A549 (cell line): ENCODE measurements around the gene TMEM168.
"Not testable (repeated sequence)": the region's sequence is repeated elsewhere in the genome, so short reads cannot be mapped to it uniquely, and the experiment has no call there.

ENCODE experiments used
- CEBPB ChIP-seq, 2 experiments: fragments of >200 bp in 1 of 2; sonication (Bioruptor Twin) in 1 of 2; formaldehyde crosslinking in 1 of 2; IDR thresholded peaks; 2 replicates each; pipeline ENCODE4 v1.6.1; 2012 to 2016
- CTCF ChIP-seq: fragments of >200 bp; sonication (Bioruptor Twin); formaldehyde crosslinking; IDR thresholded peaks from 3 replicates; pipeline ENCODE4 v1.5.1; 2016
- FOSB ChIP-seq: fragments of 250-450 bp; sonication (Bioruptor Pico); IDR thresholded peaks from 2 replicates; pipeline ENCODE4 v1.5.0; 2020; ENCODE audit warnings: mild to moderate bottlenecking, moderate library complexity
- HMGXB4 ChIP-seq: fragments of 250-450 bp; sonication (Bioruptor Pico); IDR thresholded peaks from 2 replicates; pipeline ENCODE4 v1.5.0; 2021; ENCODE audit warnings: mild to moderate bottlenecking, moderate library complexity, borderline replicate concordance
- JUN ChIP-seq, 2 experiments: fragments of >200 bp; sonication (Bioruptor Twin); formaldehyde crosslinking; IDR thresholded peaks; 2 replicates in 1 of 2; 3 replicates in 1 of 2; pipeline ENCODE4 v1.6.1; 2016 to 2017
- KDM5A ChIP-seq: fragments of 200-600 bp; sonication (generic); IDR thresholded peaks from 2 replicates; pipeline ENCODE4 v1.6.1; 2016; ENCODE audit warnings: antibody characterized with exemption, mild to moderate bottlenecking
- NR3C1 ChIP-seq: fragments of >200 bp; sonication (Bioruptor Twin); formaldehyde crosslinking; IDR thresholded peaks from 3 replicates; pipeline ENCODE4 v1.6.1; 2017
- PHF8 ChIP-seq: fragments of 200-600 bp; sonication (generic); IDR thresholded peaks from 2 replicates; pipeline ENCODE4 v1.6.1; 2016; ENCODE audit warnings: low read depth, mild to moderate bottlenecking, antibody characterized with exemption, moderate library complexity, borderline replicate concordance
- POLR2A ChIP-seq: IDR thresholded peaks from 2 replicates; pipeline ENCODE4 v1.6.1; 2012; ENCODE audit warnings: mild to moderate bottlenecking, low read length
- RCOR1 ChIP-seq: fragments of 150-350 bp; IDR thresholded peaks from 2 replicates; pipeline ENCODE4 v1.6.1; 2014; ENCODE audit warnings: antibody characterized with exemption, low read length, low read depth
- REST ChIP-seq: fragments of 200-600 bp; sonication (generic); IDR thresholded peaks from 2 replicates; pipeline ENCODE4 v1.6.1; 2016; ENCODE audit warnings: antibody characterized with exemption, mild to moderate bottlenecking, moderate library complexity
- ZC3H11A ChIP-seq: fragments of 450-650 bp; IDR thresholded peaks from 2 replicates; pipeline ENCODE4 v1.6.1; 2014; ENCODE audit warnings: antibody characterized with exemption, mild to moderate bottlenecking

- TF ChIP-seq CTCF; POLR2A; ZC3H11A; RCOR1; KDM5A; HMGXB4 (CRISPR knock-in tag); CEBPB (IDR thresholded peaks at IDR 0.05); FOSB (CRISPR knock-in tag); NR3C1; PHF8; JUN (IDR thresholded peaks at IDR 0.05); REST: not testable (repeated sequence)
Measured at GRCh38 chr7:112835928-112836327, 45.7 kb upstream of the TMEM168 start.
